GM18873 (cell line): ENCODE measurements around the gene DISC1.

ENCODE experiments used
- ATAC-seq: cut with Tn5 transposase; IDR thresholded peaks from one replicate; pipeline ENCODE4 v1.9.1; 2021; ENCODE audit warnings: mild to moderate bottlenecking, moderate library complexity, moderate number of reproducible peaks; ENCODE audit not compliant: unreplicated experiment, low FRiP score

Gene DISC1

DNA sequence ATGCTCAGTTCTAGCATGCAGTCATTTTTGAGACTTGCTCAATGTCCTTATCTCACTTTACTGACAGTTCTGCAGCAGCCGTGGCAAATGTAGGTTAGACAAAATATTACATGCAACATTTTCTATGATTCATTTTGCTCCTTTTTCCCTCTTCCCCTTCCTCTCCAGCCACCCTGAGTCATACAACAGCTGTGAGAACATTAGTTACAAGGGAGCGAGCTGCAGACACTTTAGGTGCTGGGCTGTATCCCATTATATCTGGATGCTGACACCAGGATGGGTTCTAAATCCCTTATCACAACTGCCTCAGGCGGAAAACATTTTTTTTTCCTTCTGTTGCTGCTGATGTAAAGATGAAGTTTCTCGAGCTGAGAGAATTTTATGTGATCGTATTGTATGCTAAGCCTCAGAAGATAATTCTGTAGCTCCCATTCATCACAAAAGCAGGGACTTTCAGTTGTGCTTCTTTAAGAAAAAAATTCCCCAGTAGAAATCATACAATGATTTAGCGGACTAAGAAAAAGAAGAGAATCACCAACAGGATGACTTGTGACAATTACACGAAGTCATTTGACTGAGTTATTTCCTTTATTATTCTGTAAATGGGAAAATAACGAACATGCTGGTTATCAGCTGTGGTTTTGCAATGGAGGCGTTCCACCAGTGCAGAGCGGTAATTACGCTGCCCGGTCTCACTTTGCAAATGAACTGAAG lies 345.0 kb downstream of the DISC1 start:
- ATAC-seq = no peak

DNA sequence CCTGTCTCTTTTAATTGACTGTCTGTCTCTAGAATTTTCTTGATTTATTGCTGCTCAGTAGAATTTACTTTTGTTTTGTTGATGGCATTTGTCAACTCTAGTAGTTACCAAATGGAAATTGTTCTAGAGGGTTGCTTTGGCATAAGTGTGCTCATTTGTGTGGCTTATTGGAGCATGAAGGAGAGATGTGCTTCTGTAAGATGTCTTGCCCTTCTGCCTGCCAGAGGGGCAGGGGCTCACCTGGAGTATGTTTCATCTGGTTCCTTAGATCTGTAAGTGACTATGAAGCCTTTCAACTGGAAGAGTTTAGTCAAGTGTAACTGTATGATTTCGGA lies 345.5 kb downstream of the DISC1 start:
- ATAC-seq = no peak

- ATAC-seq = no peak
Measured at GRCh38 chr1:231973830-231974229, 347.2 kb downstream of the DISC1 start.

DNA sequence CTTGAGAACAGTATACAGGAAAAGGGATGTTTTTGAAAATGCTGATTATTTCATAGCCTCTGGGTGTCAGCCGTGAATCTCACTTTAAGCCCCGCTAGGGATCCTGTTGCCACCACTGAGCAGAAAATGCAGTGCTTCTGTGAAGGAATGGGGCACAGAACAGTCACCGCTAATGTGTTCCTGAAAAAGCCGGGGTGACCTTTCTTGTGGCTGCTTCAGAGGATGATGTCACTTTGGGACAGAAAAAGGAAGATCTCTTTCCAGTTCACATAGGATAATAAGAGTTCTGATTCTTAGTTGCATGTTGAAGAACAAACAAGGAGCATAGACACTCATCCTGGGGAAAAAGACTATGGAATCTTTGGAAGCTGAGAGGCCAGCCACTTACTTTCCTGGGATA lies 349.6 kb downstream of the DISC1 start:
- no peak for ATAC-seq

GRCh38 chr1:231981675-231982074 lies 355.1 kb downstream of the DISC1 start:
- ATAC-seq = no peak

GRCh38 chr1:231982871-231983587 lies 356.4 kb downstream of the DISC1 start:
- no peak for ATAC-seq

- ATAC-seq = no peak
Measured at GRCh38 chr1:231983588-231984193, 357.1 kb downstream of the DISC1 start.

- ATAC-seq = no peak
Measured at GRCh38 chr1:231985296-231986023, 358.9 kb downstream of the DISC1 start.

GRCh38 chr1:231986631-231987336 lies 360.2 kb downstream of the DISC1 start:
- no peak for ATAC-seq

- no peak for ATAC-seq
Measured at GRCh38 chr1:231990388-231990787, 363.8 kb downstream of the DISC1 start.

GRCh38 chr1:231991231-231991630 lies 364.6 kb downstream of the DISC1 start:
- ATAC-seq = no peak

GRCh38 chr1:231993968-231994455 lies 367.4 kb downstream of the DISC1 start:
- ATAC-seq = no peak

DNA sequence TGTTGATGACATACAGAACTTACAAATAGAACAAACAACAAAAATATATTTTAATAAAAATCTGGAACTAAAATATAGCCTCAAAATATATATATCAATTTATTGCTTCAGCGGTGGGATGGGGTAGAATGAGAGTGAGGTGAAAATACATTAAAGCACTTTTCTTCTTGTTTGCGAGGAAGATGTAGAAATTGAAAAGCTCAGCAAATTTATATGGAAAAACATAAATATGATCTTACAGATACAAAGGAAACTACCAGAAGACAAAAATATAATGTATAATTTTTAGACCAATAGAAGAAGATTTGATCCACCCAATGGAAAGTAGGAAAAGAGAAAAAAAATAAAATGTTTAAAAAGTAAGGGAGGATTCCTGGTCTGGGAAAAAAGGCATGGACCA lies 372.2 kb downstream of the DISC1 start:
- ATAC-seq = no peak

GRCh38 chr1:232005300-232005699 lies 378.7 kb downstream of the DISC1 start:
- ATAC-seq = no peak

DNA sequence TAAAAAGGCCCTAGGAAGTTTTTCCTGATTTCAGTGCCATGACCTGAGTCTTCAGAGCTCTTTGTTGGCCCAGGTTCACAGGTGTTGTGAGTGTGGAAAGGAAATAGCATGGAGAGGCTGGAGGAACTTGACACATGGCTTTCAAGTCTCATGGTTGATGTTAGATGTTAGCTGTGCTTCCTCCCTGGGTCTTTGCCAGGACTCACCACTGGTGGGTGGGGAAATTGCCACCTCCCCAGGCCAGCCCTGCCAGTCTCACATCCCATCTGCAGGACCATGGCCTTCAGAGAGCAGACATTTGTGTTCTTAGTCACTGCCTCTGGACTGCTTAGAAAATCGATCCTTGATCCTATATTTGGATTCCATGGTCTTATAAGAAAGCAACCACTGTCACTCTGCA lies 383.2 kb downstream of the DISC1 start:
- no peak for ATAC-seq

GRCh38 chr1:232011961-232012360 lies 385.4 kb downstream of the DISC1 start:
- no peak for ATAC-seq

- ATAC-seq = no peak
Measured at GRCh38 chr1:232012773-232013386, 386.3 kb downstream of the DISC1 start.

DNA sequence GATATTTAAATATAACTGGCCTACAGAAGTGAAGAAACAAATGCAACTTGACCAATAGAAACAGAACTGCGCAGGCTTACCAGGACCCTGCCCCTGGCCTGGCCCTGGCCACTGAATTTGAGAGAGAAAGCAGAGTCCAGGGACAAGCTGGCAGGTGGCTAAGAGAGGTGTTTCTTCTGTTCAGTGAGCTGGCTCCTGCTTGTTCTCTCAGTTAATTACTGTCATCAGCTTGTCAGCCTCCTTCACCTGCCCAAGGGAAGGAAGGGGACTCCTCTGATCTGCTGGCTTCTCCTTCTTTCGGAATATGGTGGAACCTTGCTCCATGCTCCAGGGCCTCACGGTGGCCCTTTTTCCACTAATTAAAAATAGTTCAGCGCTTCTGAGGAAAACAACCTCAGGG lies 388.4 kb downstream of the DISC1 start:
- no peak for ATAC-seq

DNA sequence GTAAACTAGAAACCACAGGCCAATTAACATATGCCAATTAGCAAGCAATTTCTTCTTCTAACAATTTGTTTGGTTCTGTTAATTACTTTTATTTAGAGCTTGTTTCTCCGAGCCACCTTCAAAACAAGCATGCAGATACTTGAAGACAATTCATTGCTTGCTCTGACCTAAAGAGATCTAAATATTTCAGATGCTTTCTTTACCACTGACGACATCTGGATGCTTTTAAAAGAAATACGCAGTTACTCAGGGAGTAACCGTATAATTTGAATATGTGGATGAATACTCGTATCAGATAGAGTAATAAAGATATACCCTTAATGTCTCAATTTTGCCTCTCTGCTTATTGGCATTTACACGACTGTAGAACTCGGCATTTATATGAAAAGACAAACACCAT lies 390.0 kb downstream of the DISC1 start:
- ATAC-seq = no peak

DNA sequence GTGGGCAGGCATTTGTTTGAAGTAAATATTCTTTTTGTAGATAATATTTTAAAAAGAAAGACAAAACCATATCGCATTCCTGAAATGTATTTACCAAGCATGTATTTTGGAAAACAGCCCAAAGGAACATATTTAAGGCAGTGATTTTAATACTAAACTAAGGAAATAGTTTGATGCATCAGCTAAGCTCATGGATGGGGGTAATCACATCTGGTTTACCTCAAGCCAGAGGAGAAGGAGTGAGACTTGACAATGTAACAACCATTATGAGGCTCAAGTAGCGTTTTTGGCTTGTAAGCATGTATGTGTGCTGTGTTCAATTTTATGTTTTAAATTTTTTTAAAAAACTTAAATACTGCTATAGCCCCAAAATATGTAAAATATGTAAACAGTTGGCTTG lies 390.5 kb downstream of the DISC1 start:
- no peak for ATAC-seq
